ENCODE measurements around the gene POLR1A. TPM values are rescaled to one million over a fixed set of nuclear protein-coding genes. Genes with fewer than 3 reads are reported as not detected.

POLR1A gene
- total RNA-seq, 1 donor = 17.4 TPM

- Histone ChIP-seq H3K27ac (ENCODE audit: low read depth, low read length) (no peak overlapping the region), H3K36me3 (ENCODE audit: insufficient read depth, low read length) (no peaks in the 10 kb centered on the region), H3K4me2 (ENCODE audit: insufficient read depth, low read length) (no peak overlapping the region), H3K9me3 (ENCODE audit: low read depth, low read length) (peaks cover 5% of the 10 kb centered on the region), H2AFZ (ENCODE audit: low read length) (no peak overlapping the region), H3K27me3 (ENCODE audit: insufficient read depth, low read length) (no peaks in the 10 kb centered on the region), H3K4me1 (ENCODE audit: insufficient read depth, low read length) (peaks cover 10% of the 10 kb centered on the region), H4K20me1 (ENCODE audit: insufficient read depth, low read length) (peaks cover 4% of the 10 kb centered on the region), H3K4me3 (ENCODE audit: insufficient read depth, low read length) (no peak overlapping the region), H3K79me2 (ENCODE audit: insufficient read depth, low read length) (no peaks in the 10 kb centered on the region)
- no peak for DNase-seq (ENCODE audit: insufficient read length, low spot score, missing footprints)
- no peak for TF ChIP-seq CTCF (IDR thresholded peaks at IDR 0.05; ENCODE audit: extremely low read depth, low read depth, low read length)
These were observed 87.5 kb downstream of the POLR1A start for GRCh38 chr2:86017901-86018896.

- Histone ChIP-seq H2AFZ (ENCODE audit: low read length) (no peak overlapping the region), H3K36me3 (ENCODE audit: insufficient read depth, low read length) (no peaks in the 10 kb centered on the region), H3K4me2 (ENCODE audit: insufficient read depth, low read length) (no peak overlapping the region), H3K79me2 (ENCODE audit: insufficient read depth, low read length) (no peaks in the 10 kb centered on the region), H4K20me1 (ENCODE audit: insufficient read depth, low read length) (no peaks in the 10 kb centered on the region), H3K27me3 (ENCODE audit: insufficient read depth, low read length) (no peaks in the 10 kb centered on the region), H3K4me3 (ENCODE audit: insufficient read depth, low read length) (no peak overlapping the region), H3K27ac (ENCODE audit: low read depth, low read length) (no peak overlapping the region), H3K9me3 (ENCODE audit: low read depth, low read length) (peaks cover 5% of the 10 kb centered on the region), H3K4me1 (ENCODE audit: insufficient read depth, low read length) (peaks cover 10% of the 10 kb centered on the region)
- TF ChIP-seq CTCF (IDR thresholded peaks at IDR 0.05; ENCODE audit: extremely low read depth, low read depth, low read length) = no peak
- no peak for DNase-seq (ENCODE audit: insufficient read length, low spot score, missing footprints)
These were observed 89.1 kb downstream of the POLR1A start for GRCh38 chr2:86016581-86016980.

- Histone ChIP-seq H3K27ac (ENCODE audit: low read depth, low read length) (no peak overlapping the region), H3K27me3 (ENCODE audit: insufficient read depth, low read length) (no peaks in the 10 kb centered on the region), H3K4me1 (ENCODE audit: insufficient read depth, low read length) (peaks cover 3% of the 10 kb centered on the region), H4K20me1 (ENCODE audit: insufficient read depth, low read length) (no peaks in the 10 kb centered on the region), H3K9me3 (ENCODE audit: low read depth, low read length) (peaks cover 5% of the 10 kb centered on the region), H3K79me2 (ENCODE audit: insufficient read depth, low read length) (no peaks in the 10 kb centered on the region), H3K4me3 (ENCODE audit: insufficient read depth, low read length) (no peak overlapping the region), H2AFZ (ENCODE audit: low read length) (no peak overlapping the region), H3K4me2 (ENCODE audit: insufficient read depth, low read length) (no peak overlapping the region), H3K36me3 (ENCODE audit: insufficient read depth, low read length) (no peaks in the 10 kb centered on the region)
- no peak for TF ChIP-seq CTCF (IDR thresholded peaks at IDR 0.05; ENCODE audit: extremely low read depth, low read depth, low read length)
- no peak for DNase-seq (ENCODE audit: insufficient read length, low spot score, missing footprints)
These were observed 90.0 kb downstream of the POLR1A start for GRCh38 chr2:86015699-86016098.

- H3K4me3 ChIP-seq (ENCODE audit: insufficient read depth, low read length) = no peak overlapping the region
- H2AFZ ChIP-seq (ENCODE audit: low read length) = no peak overlapping the region
- H4K20me1 ChIP-seq (ENCODE audit: insufficient read depth, low read length) = no peaks in the 10 kb centered on the region
- no peak for TF ChIP-seq CTCF (IDR thresholded peaks at IDR 0.05; ENCODE audit: extremely low read depth, low read depth, low read length)
- DNase-seq (ENCODE audit: insufficient read length, low spot score, missing footprints) = no peak
- H3K27me3 ChIP-seq (ENCODE audit: insufficient read depth, low read length) = no peaks in the 10 kb centered on the region
- H3K4me2 ChIP-seq (ENCODE audit: insufficient read depth, low read length) = no peak overlapping the region
- H3K36me3 ChIP-seq (ENCODE audit: insufficient read depth, low read length) = no peaks in the 10 kb centered on the region
- H3K4me1 ChIP-seq (ENCODE audit: insufficient read depth, low read length) = no peaks in the 10 kb centered on the region
- H3K27ac ChIP-seq (ENCODE audit: low read depth, low read length) = no peak overlapping the region
- no peaks in the 10 kb centered on the region for H3K79me2 ChIP-seq (ENCODE audit: insufficient read depth, low read length)
- peaks cover 5% of the 10 kb centered on the region for H3K9me3 ChIP-seq (ENCODE audit: low read depth, low read length)
These were observed 90.7 kb downstream of the POLR1A start for GRCh38 chr2:86015006-86015405.
